OCI-LY7 (cell line): Measurements from ENCODE around the gene L3MBTL1.

Source experiments
- EZH2phosphoT487 ChIP-seq: fragments of 200-600 bp; sonication (generic); IDR thresholded peaks from 2 replicates; pipeline ENCODE4 v1.6.1; 2018; ENCODE audit warnings: low read depth, borderline replicate concordance, mild to moderate bottlenecking, mixed run types, antibody characterized with exemption, low read length, moderate library complexity, mixed read lengths
- TF ChIP-seq, protein P1 (sequence below): fragments of 200-600 bp; sonication (generic); conservative IDR thresholded peaks from 2 replicates; pipeline ENCODE4 v1.5.1; 2014; ENCODE audit warnings: mild to moderate bottlenecking, antibody characterized with exemption, low read length, moderate library complexity, mixed read lengths

DNA sequence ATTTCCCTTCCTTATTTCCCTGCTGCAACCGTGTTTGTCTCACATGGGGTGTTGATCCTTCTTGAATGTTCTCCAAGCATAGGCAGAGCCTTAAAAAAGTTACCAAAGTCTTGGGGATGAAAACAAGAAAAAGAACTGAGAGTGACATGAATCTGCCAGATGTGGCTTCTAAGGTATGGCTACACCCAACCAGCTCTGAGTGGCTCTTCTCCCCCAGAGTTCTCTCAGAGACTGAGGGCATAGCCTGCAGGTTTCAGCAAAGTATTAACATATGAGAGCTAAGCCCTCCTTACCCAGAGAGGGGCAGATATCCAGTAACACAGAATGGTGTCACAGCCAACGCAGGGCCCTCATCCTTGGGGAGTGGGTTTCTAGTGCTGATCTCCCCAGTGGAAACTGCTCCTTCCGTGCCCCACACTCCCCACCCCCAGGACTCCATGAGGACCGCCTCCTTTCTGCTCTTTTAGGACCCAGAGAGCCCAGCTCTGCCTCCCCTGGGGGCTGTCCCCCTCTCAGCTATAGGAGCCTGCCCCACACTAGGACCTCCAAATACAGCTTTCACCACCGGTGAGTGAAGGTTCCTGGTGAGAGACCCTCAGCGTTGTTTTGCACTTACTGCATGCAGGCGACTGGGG is 28.0 kb downstream of the L3MBTL1 start:
- TF ChIP-seq, protein P1, sequence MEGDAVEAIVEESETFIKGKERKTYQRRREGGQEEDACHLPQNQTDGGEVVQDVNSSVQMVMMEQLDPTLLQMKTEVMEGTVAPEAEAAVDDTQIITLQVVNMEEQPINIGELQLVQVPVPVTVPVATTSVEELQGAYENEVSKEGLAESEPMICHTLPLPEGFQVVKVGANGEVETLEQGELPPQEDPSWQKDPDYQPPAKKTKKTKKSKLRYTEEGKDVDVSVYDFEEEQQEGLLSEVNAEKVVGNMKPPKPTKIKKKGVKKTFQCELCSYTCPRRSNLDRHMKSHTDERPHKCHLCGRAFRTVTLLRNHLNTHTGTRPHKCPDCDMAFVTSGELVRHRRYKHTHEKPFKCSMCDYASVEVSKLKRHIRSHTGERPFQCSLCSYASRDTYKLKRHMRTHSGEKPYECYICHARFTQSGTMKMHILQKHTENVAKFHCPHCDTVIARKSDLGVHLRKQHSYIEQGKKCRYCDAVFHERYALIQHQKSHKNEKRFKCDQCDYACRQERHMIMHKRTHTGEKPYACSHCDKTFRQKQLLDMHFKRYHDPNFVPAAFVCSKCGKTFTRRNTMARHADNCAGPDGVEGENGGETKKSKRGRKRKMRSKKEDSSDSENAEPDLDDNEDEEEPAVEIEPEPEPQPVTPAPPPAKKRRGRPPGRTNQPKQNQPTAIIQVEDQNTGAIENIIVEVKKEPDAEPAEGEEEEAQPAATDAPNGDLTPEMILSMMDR, result no peak
- no peak for TF ChIP-seq EZH2phosphoT487
